HG02885 (cell line): Measurements from ENCODE around the gene SORD.
"Not testable (repeated sequence)": the region's sequence is repeated elsewhere in the genome, so short reads cannot be mapped to it uniquely, and the experiment has no call there.

ENCODE experiments used
- ATAC-seq: cut with Tn5 transposase; IDR thresholded peaks from one replicate; pipeline ENCODE4 v1.9.1; 2021; ENCODE audit warnings: mild to moderate bottlenecking; ENCODE audit not compliant: unreplicated experiment, poor library complexity

SORD gene

GRCh38 chr15:45023659-45024225, 747 bp downstream of the SORD start:
- ATAC-seq = no peak

GRCh38 chr15:45024649-45025048, 1.7 kb downstream of the SORD start:
- not testable (repeated sequence) for ATAC-seq

DNA sequence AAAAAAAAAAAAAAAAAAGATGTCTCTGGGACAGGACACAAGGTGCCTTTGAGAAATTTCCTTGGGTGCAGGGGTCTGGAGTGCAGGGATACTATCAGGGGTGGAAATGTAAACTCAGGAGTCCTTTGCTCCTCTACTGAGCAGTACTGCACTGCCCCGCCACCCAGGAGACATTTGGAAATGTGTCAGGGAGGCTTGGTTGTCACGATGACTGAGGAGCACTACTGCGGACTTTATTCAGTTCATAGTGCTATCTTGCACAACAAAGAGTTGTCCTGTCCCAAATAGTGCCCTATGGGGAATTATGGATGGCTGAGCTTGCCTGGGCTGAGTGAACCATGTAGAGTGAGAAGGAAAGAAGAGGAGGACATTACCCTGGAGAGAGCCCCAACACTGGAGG, 2.6 kb downstream of the SORD start:
- not testable (repeated sequence) for ATAC-seq

DNA sequence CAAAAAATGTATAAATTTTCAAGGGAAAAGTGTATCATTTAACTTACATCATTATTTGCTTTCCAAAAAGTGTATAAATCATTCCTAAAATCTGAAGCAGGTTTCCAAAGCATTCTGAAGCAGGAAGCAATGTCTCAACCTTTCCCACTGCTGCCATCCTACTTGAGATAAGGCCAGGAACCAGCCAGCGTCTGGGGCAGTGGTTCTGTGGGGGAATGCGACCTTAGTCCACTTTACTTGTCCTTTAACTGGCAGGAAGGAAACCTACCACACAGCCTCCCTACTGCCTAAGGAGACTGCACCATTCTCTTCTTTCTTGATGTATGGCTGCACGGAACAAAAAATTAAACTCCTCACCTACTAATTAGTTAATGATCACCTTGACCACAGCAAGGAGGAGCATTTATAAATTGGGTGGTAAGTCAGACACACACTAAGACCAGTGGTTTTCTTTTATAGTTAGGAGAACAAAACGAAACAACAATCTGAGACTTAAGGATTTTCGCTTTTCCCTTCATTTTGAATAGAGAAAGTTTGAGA, 3.7 kb downstream of the SORD start:
- no peak for ATAC-seq

DNA sequence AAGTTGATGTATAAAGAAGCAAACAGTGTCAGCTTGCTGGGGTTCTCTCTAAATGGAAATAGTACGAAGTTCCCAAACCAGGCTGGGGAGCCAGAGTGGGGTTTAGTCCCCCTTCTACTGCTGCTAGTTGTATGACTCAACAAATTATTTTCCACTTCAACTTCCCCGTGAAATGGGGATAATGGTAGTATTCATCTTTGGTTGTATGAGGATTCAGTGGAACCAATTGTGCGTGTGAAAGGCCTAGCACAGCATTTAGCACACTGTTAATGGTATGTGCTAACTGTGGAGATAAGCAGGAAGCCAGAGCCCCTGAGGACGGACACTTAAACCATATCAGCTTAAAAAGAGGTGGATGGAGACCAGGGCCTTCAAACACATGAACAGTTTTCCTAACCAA, 4.2 kb downstream of the SORD start:
- ATAC-seq = no peak

GRCh38 chr15:45030743-45031142, 7.7 kb downstream of the SORD start:
- ATAC-seq = no peak

- ATAC-seq = not testable (repeated sequence)
These were observed 8.6 kb downstream of the SORD start for GRCh38 chr15:45031522-45032028.

GRCh38 chr15:45032501-45032900, 9.5 kb downstream of the SORD start:
- not testable (repeated sequence) for ATAC-seq

DNA sequence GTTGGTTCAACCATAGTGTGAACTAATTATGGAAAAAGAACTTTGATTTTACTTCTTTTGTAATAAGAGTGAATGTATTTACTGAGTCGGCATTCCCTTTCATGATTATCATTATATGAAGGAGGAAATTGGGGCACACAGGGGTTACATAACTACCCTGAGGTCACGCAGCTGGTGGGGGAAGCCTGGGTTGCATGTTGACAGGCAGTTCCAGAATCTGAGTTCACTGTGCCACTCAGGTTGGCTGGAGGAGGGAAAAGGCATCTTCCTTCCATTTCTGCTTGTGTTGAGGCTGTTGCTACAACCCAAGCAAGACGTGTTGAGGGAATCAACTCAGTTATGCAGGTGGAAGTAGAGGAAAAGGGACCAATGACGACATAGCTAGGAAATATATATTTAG, 11.1 kb downstream of the SORD start:
- not testable (repeated sequence) for ATAC-seq

GRCh38 chr15:45034600-45035375, 11.8 kb downstream of the SORD start:
- not testable (repeated sequence) for ATAC-seq

DNA sequence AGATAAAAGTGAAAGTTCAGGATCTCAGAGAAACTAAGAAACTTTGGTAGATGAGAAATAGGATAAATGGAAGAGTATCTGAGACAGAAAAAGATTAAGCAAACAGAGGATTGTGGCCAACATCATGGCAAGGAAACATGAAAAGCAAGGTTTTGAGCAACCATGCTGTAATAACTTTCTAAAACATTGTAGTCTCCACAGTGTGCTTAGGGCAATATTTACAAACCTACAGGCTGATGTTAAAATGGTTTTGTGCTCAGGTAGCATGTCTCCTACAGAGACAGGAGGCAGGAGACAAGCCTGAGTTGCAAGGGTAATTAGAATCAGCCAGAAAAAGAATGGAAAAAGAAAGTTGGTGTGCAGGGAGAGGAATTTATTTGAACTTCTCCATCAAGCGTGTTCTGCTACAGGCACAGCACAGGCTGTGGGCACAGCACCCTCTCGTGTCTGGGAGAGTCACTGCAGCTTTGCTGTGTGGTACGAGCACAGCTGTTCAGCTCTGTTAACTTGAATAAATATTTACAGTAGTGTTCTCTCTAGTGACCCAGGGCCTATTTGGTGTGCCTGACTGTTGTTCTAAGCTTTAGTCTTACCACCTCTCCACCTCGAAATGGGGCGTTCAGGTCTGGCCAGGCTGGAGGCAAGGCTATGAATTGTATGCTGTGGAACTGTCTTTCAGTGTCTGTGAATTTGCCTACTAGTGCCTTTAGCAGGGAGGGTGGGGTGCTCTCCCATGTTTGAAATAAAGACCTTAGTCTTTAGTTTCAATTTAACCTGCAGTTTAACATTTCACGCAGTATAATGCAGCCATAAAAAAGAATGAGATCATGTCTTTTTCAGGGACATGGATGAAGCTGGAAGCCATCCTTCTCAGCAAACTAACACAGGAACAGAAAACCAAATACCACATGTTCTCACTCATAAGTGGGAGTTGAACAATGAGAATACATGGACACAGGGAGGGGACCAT, 14.1 kb downstream of the SORD start:
- peak; percentile 73 for ATAC-seq

DNA sequence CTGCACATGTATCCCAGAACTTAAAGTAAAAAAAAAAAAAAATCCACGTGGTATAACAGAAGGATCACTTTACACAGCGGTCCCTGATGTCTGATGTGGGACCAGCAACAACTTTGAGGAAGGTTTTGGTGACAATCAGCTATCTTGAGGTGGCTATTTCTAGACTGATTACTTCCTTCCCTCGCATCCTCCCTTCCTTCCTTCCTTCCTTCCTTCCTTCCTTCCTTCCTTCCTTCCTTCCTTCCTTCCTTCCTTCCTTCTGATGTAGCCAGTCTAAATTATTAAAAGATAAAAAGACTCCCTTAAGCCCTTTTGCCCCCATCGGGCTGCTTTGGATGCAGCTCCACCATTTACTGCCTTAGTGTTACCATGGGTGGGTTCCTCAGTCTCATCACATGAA, 14.9 kb downstream of the SORD start:
- ATAC-seq = no peak

GRCh38 chr15:45040396-45040795, 17.4 kb downstream of the SORD start:
- ATAC-seq = not testable (repeated sequence)

GRCh38 chr15:45041538-45041937, 18.5 kb downstream of the SORD start:
- not testable (repeated sequence) for ATAC-seq

DNA sequence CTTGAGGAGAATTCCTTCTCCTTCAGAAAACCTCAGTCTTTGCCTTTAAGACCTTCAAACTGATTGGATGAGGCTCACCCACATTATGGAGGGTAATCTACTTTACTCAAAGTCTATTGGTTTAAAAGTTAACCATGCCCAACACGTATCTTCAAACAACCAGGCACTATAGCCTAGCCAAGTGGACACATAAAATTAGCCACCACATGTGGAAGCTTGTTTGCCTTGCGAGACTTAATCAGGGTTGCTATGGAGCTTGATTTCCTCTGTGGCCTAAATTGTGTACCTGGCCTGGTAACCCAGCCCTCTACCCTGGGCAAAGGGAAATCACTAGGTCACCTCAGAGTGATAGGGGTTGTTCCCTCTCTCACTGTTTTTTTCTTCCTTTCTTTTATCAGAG, 19.9 kb downstream of the SORD start:
- ATAC-seq = not testable (repeated sequence)

- not testable (repeated sequence) for ATAC-seq
These were observed 21.3 kb downstream of the SORD start for GRCh38 chr15:45044270-45044669.

DNA sequence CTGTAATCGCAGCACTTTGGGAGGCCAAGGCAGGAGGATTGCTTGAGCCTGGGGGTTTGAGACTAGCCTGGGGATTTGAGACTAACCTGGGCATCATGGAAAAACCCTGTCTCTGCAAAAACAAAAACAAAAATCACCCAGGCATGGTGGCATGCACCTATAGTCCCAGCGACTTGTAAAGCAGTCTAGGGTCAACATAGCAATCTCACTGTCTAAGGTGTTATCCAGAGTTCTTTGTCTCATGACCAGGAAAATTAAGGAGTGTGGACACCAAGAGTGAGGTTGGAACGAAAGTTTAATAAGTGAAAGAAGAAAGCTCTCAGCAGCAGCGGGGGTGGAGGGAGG, 25.4 kb downstream of the SORD start:
- not testable (repeated sequence) for ATAC-seq

DNA sequence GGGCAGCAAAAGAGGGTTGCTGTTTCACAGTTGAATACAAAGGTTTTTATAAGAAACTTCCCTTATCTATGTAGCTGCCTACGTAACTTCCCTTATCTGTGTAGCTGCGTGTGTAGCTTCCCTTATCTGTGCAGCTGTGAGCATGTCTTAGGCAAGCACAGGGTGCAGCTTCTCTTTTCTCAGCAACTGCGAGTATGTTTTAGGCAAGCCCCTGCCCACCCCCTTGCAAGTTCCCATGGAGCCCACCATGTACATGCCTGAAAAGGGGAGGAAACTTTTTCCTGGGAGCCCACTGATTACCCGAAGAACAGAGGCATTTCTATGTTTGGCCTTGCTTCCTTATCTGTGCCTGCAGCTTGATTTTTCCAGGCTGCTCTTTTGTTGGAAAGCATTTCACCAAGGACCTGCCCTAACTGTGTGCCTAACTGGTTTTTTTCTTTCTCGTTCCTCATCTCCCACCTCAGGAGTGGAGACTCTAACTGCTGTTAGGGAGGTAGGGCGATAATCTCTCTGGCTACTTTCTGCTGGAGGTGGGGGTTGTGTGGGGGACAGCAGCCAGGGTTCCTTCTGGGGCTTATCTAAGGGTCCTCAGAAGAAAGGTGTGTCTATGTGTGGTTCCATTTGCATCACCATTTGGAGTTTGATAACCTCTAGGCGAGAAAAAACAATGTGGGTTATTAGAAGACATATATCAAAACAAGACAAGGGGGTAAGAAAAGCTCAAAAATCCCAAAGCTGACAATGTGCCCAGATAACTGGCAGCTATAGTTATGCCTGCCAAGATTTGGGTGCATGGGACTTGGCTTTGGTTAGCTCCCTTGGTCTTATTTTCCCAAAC, 26.0 kb downstream of the SORD start:
- ATAC-seq = peak; percentile 73

GRCh38 chr15:45050587-45050986, 27.6 kb downstream of the SORD start:
- ATAC-seq = no peak

- ATAC-seq = not testable (repeated sequence)
These were observed 29.7 kb downstream of the SORD start for GRCh38 chr15:45052676-45053075.
